Sigmoid colon (tissue), 7 donors: Measurements from ENCODE around the gene CMTM3. TPM values are rescaled to one million over a fixed set of nuclear protein-coding genes. Genes with fewer than 3 reads are reported as not detected.
"Not testable (repeated sequence)": the region's sequence is repeated elsewhere in the genome, so short reads cannot be mapped to it uniquely, and the experiment has no call there.

Experiments
- DNase-seq: peaks from one replicate; pipeline ENCODE4 v3.0.0-alpha.2; 2019
- H3K27ac ChIP-seq, 4 donors: fragments of 200-600 bp; sonication (generic); one replicate each; pipeline ENCODE4 v1.5.1; 2016 to 2019; ENCODE audit warnings: mild to moderate bottlenecking in 1 of 4
- H3K27me3 ChIP-seq, 3 donors: fragments of 200-600 bp; sonication (generic); one replicate each; pipeline ENCODE4 v1.5.1; 2019; ENCODE audit warnings: mild to moderate bottlenecking in 1 of 3
- H3K36me3 ChIP-seq, 4 donors: fragments of 200-600 bp; sonication (generic); one replicate each; pipeline ENCODE4 v1.5.1; 2016 to 2019
- H3K4me1 ChIP-seq, 4 donors: fragments of 200-600 bp; sonication (generic); one replicate each; pipeline ENCODE4 v1.5.1; 2017 to 2019
- H3K4me3 ChIP-seq, 4 donors: fragments of 200-600 bp; sonication (generic); one replicate each; pipeline ENCODE4 v1.5.1; 2017 to 2019; ENCODE audit warnings: mild to moderate bottlenecking in 2 of 4, moderate library complexity in 1 of 4
- H3K9me3 ChIP-seq, 4 donors: fragments of 200-600 bp in 3 of 4; sonication (generic) in 3 of 4; one replicate each; pipeline versions ENCODE4 v1.5.1 to v1.6.1; 2013 to 2019
- CTCF ChIP-seq, 4 experiments: fragments of 450-650 bp in 3 of 4; fragments of 200-600 bp in 1 of 4; IDR thresholded peaks; one replicate each; pipeline ENCODE4 v1.5.1; 2016 to 2019; ENCODE audit warnings: antibody characterized with exemption in 4 of 4, mild to moderate bottlenecking in 3 of 4, moderate library complexity in 2 of 4
- EP300 ChIP-seq, 4 donors: sonication (generic); formaldehyde crosslinking; IDR thresholded peaks; one replicate each; pipeline ENCODE4 v1.6.1; 2017; ENCODE audit warnings: antibody characterized with exemption in 4 of 4
- POLR2A ChIP-seq, 2 donors: fragments of 450-650 bp; IDR thresholded peaks; one replicate each; pipeline ENCODE4 v1.6.1; 2016; ENCODE audit warnings: antibody characterized with exemption in 2 of 2, mild to moderate bottlenecking in 2 of 2, moderate library complexity in 2 of 2
- POLR2AphosphoS5 ChIP-seq, 4 donors: sonication (generic); formaldehyde crosslinking; IDR thresholded peaks; one replicate each; pipeline ENCODE4 v1.6.1; 2017; ENCODE audit warnings: antibody characterized with exemption in 4 of 4
- WGBS, 2 donors: extraction: QIAGEN DNeasy Blood & Tissue Kit; methylation state at CpG; one replicate each; pipeline ENCODE4 v1.1.7; 2013; 5-methylcytosine and 5-hydroxymethylcytosine counted together
- intact Hi-C: fragments of 100-400 bp; cut with DNase I; formaldehyde crosslinking; loops from one replicate; pipeline ENCODE4 v1.15.1; 2023
- polyA plus RNA-seq, 3 donors: library from polyadenylated mRNA; stranded (reverse); fragments of 200-250 nt; gene quantifications; one replicate each; pipeline ENCODE4 v1.2.3, GENCODE V29; 2013
- total RNA-seq, 4 donors: library from RNA; depleted of rRNA; stranded (reverse); fragments of >200 nt; gene quantifications; one replicate each; pipeline ENCODE4 v1.1.0, GENCODE V29; 2016
- donor health status: healthy with polysubstance abuse.
- donor health status: Bipolar disorder and iron deficiency.
- donor health status: healthy.

The CMTM3 gene
- total and polyA plus RNA-seq, 7 donors = 8.6 to 18.8 (median 15.5) TPM

- intact Hi-C loops = loop anchor here (2.0 to 5.0 kb wide), 3 partner anchors 56 to 264 kb away; partner anchors contain the start of genes CKLF, DYNC1LI2 and TK2
- Histone ChIP-seq H3K9me3 (no peaks in the 10 kb centered on the region), H3K36me3 (peaks cover 0 to 44% (median 6%) of the 10 kb centered on the region in 4 donors), H3K27me3 (peaks cover 0 to 21% (median 13%) of the 10 kb centered on the region in 3 donors), H3K27ac (peak overlapping the region; percentile 1 to 48 (median 32)), H3K4me3 (no peak overlapping the region), H3K4me1 (peaks cover 0 to 33% (median 29%) of the 10 kb centered on the region in 4 donors)
- peak; percentile 91 for DNase-seq
- TF ChIP-seq CTCF (IDR thresholded peaks at IDR 0.05) (peak; percentile 58 to 84 (median 70)), EP300 (IDR thresholded peaks at IDR 0.05) (no peak), POLR2A (IDR thresholded peaks at IDR 0.05) (no peak)
- 33 to 39% methylated on average over 17 of the region's 17 CpGs for WGBS, 2 donors
Observed at GRCh38 chr16:66608241-66609138, 4.0 kb downstream of the CMTM3 start.

GRCh38 chr16:66609139-66609510 lies 4.6 kb downstream of the CMTM3 start:
- H3K36me3 ChIP-seq = peaks cover 0 to 50% (median 6%) of the 10 kb centered on the region in 4 donors

GRCh38 chr16:66610111-66610820 lies 5.8 kb downstream of the CMTM3 start:
- Histone ChIP-seq H3K9me3 (no peaks in the 10 kb centered on the region), H3K4me3 (no peak overlapping the region), H3K36me3 (peaks cover 0 to 54% (median 6%) of the 10 kb centered on the region in 4 donors), H3K27me3 (peaks cover 0 to 5% (median 4%) of the 10 kb centered on the region in 3 donors), H3K4me1 (peaks cover 0 to 19% (median 15%) of the 10 kb centered on the region in 4 donors), H3K27ac (no peak overlapping the region)
- no peak for DNase-seq
- intact Hi-C loops = no loop called here
- no peak for TF ChIP-seq CTCF (IDR thresholded peaks at IDR 0.05)
- TF ChIP-seq EP300 (IDR thresholded peaks at IDR 0.05) = no peak
- no peak for TF ChIP-seq POLR2A (IDR thresholded peaks at IDR 0.05)
- no peak for TF ChIP-seq POLR2AphosphoS5 (IDR thresholded peaks at IDR 0.05)
- WGBS, 2 donors = 89 to 92% methylated on average over 14 of the region's 14 CpGs

More at GRCh38 chr16:66609139-66609510, 4.6 kb downstream of the CMTM3 start:
- H3K9me3 ChIP-seq = no peaks in the 10 kb centered on the region
- peak overlapping the region; percentile 1 to 48 (median 32) for H3K27ac ChIP-seq
- H3K27me3 ChIP-seq = peaks cover 0 to 17% (median 13%) of the 10 kb centered on the region in 3 donors
- no peak for DNase-seq
- TF ChIP-seq CTCF (IDR thresholded peaks at IDR 0.05) = no peak
- no peak for TF ChIP-seq POLR2AphosphoS5 (IDR thresholded peaks at IDR 0.05)
- no peak for TF ChIP-seq EP300 (IDR thresholded peaks at IDR 0.05)
- TF ChIP-seq POLR2A (IDR thresholded peaks at IDR 0.05) = no peak
- intact Hi-C loops = loop anchor here (2.0 to 5.0 kb wide), 3 partner anchors 57 to 264 kb away; partner anchors contain the start of genes CKLF, DYNC1LI2 and TK2
- H3K4me1 ChIP-seq = peaks cover 0 to 27% (median 23%) of the 10 kb centered on the region in 4 donors
- WGBS, 2 donors = 73 to 84% methylated on average over 12 of the region's 12 CpGs
- no peak overlapping the region for H3K4me3 ChIP-seq

- Histone ChIP-seq H3K4me1 (peaks cover 0 to 11% (median 9%) of the 10 kb centered on the region in 4 donors), H3K36me3 (peaks cover 0 to 54% (median 6%) of the 10 kb centered on the region in 4 donors)
- intact Hi-C loops, DNase-seq, H3K27ac ChIP-seq, H3K4me3 ChIP-seq, H3K27me3 ChIP-seq, H3K9me3 ChIP-seq: not testable (repeated sequence)
- WGBS, 2 donors = 92 to 93% methylated on average over 8 of the region's 8 CpGs
Observed at GRCh38 chr16:66611911-66612310, 7.4 kb downstream of the CMTM3 start.

- no peaks in the 10 kb centered on the region for H3K27me3 ChIP-seq
- no peak overlapping the region for H3K4me3 ChIP-seq
- H3K4me1 ChIP-seq = peaks cover 0 to 11% (median 9%) of the 10 kb centered on the region in 4 donors
- no peak overlapping the region for H3K27ac ChIP-seq
- TF ChIP-seq POLR2AphosphoS5 (IDR thresholded peaks at IDR 0.05) (no peak), EP300 (IDR thresholded peaks at IDR 0.05) (no peak), POLR2A (IDR thresholded peaks at IDR 0.05) (no peak), CTCF (IDR thresholded peaks at IDR 0.05) (no peak)
- peaks cover 0 to 54% (median 6%) of the 10 kb centered on the region in 4 donors for H3K36me3 ChIP-seq
- WGBS, 2 donors = 89 to 96% methylated on average over 14 of the region's 14 CpGs
- intact Hi-C loops = no loop called here
- no peak for DNase-seq
- H3K9me3 ChIP-seq = no peaks in the 10 kb centered on the region
Observed at GRCh38 chr16:66612422-66612821, 7.9 kb downstream of the CMTM3 start.
